H9 (cell line): ENCODE measurements around the gene ARHGAP5. TPM values are rescaled to one million over a fixed set of nuclear protein-coding genes. Genes with fewer than 3 reads are reported as not detected.
A peak's percentile ranks its signal among the peaks of the same experiment; 100 is the strongest.

Source experiments
- DNase-seq: peaks from one replicate; pipeline ENCODE4 v3.0.0-alpha.2; 2017
- H2AFZ ChIP-seq: one replicate; pipeline ENCODE4 v1.6.1; 2013; ENCODE audit warnings: mild to moderate bottlenecking, low read length, control low read depth, moderate library complexity
- H2AK5ac ChIP-seq: 2 replicates; pipeline ENCODE4 v1.6.1; 2013; ENCODE audit warnings: low read length, control low read depth, mixed read lengths; ENCODE audit not compliant: insufficient read length
- H2BK120ac ChIP-seq: one replicate; pipeline ENCODE4 v1.6.1; 2013; ENCODE audit warnings: low read depth, mild to moderate bottlenecking, low read length, control low read depth, inconsistent platforms; ENCODE audit not compliant: poor library complexity, severe bottlenecking
- H2BK12ac ChIP-seq: 2 replicates; pipeline ENCODE4 v1.6.1; 2013; ENCODE audit warnings: low read length, control low read depth, mixed read lengths, low read depth; ENCODE audit not compliant: insufficient read length
- H2BK15ac ChIP-seq: 2 replicates; pipeline ENCODE4 v1.6.1; 2013; ENCODE audit warnings: low read depth, low read length, control low read depth
- H2BK20ac ChIP-seq: one replicate; pipeline ENCODE4 v1.6.1; 2013; ENCODE audit warnings: low read depth, mild to moderate bottlenecking, low read length, control low read depth, inconsistent platforms; ENCODE audit not compliant: poor library complexity, severe bottlenecking
- H2BK5ac ChIP-seq: 2 replicates; pipeline ENCODE4 v1.6.1; 2013; ENCODE audit warnings: low read length, control low read depth, mixed read lengths; ENCODE audit not compliant: insufficient read length
- H3K14ac ChIP-seq: 2 replicates; pipeline ENCODE4 v1.6.1; 2013; ENCODE audit warnings: low read length, control low read depth; ENCODE audit not compliant: insufficient read depth
- H3K18ac ChIP-seq: 2 replicates; pipeline ENCODE4 v1.6.1; 2013; ENCODE audit warnings: low read depth, mild to moderate bottlenecking, mixed read lengths, low read length, control low read depth; ENCODE audit not compliant: insufficient read length
- H3K23ac ChIP-seq: 2 replicates; pipeline ENCODE4 v1.6.1; 2013; ENCODE audit warnings: low read length, control low read depth, mixed read lengths, low read depth; ENCODE audit not compliant: insufficient read length
- H3K23me2 ChIP-seq: 2 replicates; pipeline ENCODE4 v1.6.1; 2013; ENCODE audit warnings: low read depth, mild to moderate bottlenecking, mixed read lengths, low read length, control low read depth; ENCODE audit not compliant: insufficient read length, poor library complexity, severe bottlenecking
- H3K27ac ChIP-seq: 2 replicates; pipeline ENCODE4 v1.5.1; 2013; ENCODE audit warnings: low read length, control low read depth, mixed read lengths, low read depth; ENCODE audit not compliant: insufficient read length
- H3K27me3 ChIP-seq: 2 replicates; pipeline ENCODE4 v1.6.1; 2013; ENCODE audit warnings: low read length, control low read depth, inconsistent platforms; ENCODE audit not compliant: insufficient read depth
- H3K4ac ChIP-seq: 2 replicates; pipeline ENCODE4 v1.6.1; 2013; ENCODE audit warnings: low read depth, mild to moderate bottlenecking, control low read depth, inconsistent platforms, low read length, moderate library complexity
- H3K4me1 ChIP-seq: 2 replicates; pipeline ENCODE4 v1.6.1; 2013; ENCODE audit warnings: low read length, control low read depth, inconsistent platforms; ENCODE audit not compliant: insufficient read depth
- H3K4me2 ChIP-seq: 2 replicates; pipeline ENCODE4 v1.6.1; 2013; ENCODE audit warnings: low read length, control low read depth, mixed read lengths; ENCODE audit not compliant: insufficient read length, insufficient read depth
- H3K56ac ChIP-seq: 2 replicates; pipeline ENCODE4 v1.6.1; 2013; ENCODE audit warnings: low read depth, mild to moderate bottlenecking, mixed read lengths, low read length, control low read depth; ENCODE audit not compliant: insufficient read length
- H3K79me1 ChIP-seq: 2 replicates; pipeline ENCODE4 v1.6.1; 2013; ENCODE audit warnings: low read depth, mild to moderate bottlenecking, moderate library complexity, low read length, control low read depth, inconsistent platforms; ENCODE audit not compliant: insufficient read depth, poor library complexity, severe bottlenecking
- H3K79me2 ChIP-seq: 2 replicates; pipeline ENCODE4 v1.6.1; 2013; ENCODE audit warnings: low read length, control low read depth, inconsistent platforms; ENCODE audit not compliant: insufficient read depth
- H3K9ac ChIP-seq: 2 replicates; pipeline ENCODE4 v1.6.1; 2013; ENCODE audit warnings: low read length, control low read depth, mixed read lengths; ENCODE audit not compliant: insufficient read length; ENCODE audit errors: extremely low read depth
- H3K9me3 ChIP-seq: one replicate; pipeline ENCODE4 v1.6.1; 2013; ENCODE audit warnings: low read depth, low read length, inconsistent platforms; ENCODE audit not compliant: control insufficient read depth
- H3T11ph ChIP-seq: one replicate; pipeline ENCODE4 v1.6.1; 2013; ENCODE audit warnings: mild to moderate bottlenecking, low read length, control low read depth, inconsistent platforms
- H4K20me1 ChIP-seq: one replicate; pipeline ENCODE4 v1.6.1; 2013; ENCODE audit not compliant: control insufficient read depth, insufficient read length, insufficient read depth
- H4K5ac ChIP-seq: 2 replicates; pipeline ENCODE4 v1.6.1; 2013; ENCODE audit warnings: low read depth, mild to moderate bottlenecking, mixed read lengths, low read length, control low read depth; ENCODE audit not compliant: insufficient read length
- H4K8ac ChIP-seq: replicated peaks from 2 replicates; pipeline ENCODE4 v1.6.1; 2013; ENCODE audit warnings: low read length, control low read depth, mixed read lengths, low read depth; ENCODE audit not compliant: insufficient read length
- H4K91ac ChIP-seq: 2 replicates; pipeline ENCODE4 v1.6.1; 2013; ENCODE audit warnings: low read depth, mild to moderate bottlenecking, moderate library complexity, mixed read lengths, low read length, control low read depth; ENCODE audit not compliant: insufficient read length
- H3K27ac Mint-ChIP-seq, 3 experiments: 2 replicates in 2 of 3; 3 replicates in 1 of 3; pipeline ENCODE4 v1.8.0; 2020 to 2021; ENCODE audit warnings: mixed read lengths in 3 of 3, mild to moderate bottlenecking in 1 of 3, moderate library complexity in 1 of 3
- H3K27me3 Mint-ChIP-seq: 2 replicates; pipeline ENCODE4 v1.8.0; 2021; ENCODE audit warnings: low read depth, mild to moderate bottlenecking, moderate library complexity, mixed read lengths
- H3K36me3 Mint-ChIP-seq, 3 experiments: 2 replicates in 2 of 3; 3 replicates in 1 of 3; pipeline ENCODE4 v1.8.0; 2020 to 2021; ENCODE audit warnings: low read depth in 3 of 3, mixed read lengths in 3 of 3; ENCODE audit not compliant: insufficient read depth in 1 of 3
- H3K4me1 Mint-ChIP-seq, 2 experiments: 2 replicates each; pipeline ENCODE4 v1.8.0; 2020; ENCODE audit warnings: mixed read lengths in 2 of 2
- H3K4me3 Mint-ChIP-seq, 2 experiments: 2 replicates in 1 of 2; 3 replicates in 1 of 2; pipeline ENCODE4 v1.8.0; 2020 to 2021; ENCODE audit warnings: mild to moderate bottlenecking in 2 of 2, mixed read lengths in 2 of 2, moderate library complexity in 1 of 2
- H3K9me3 Mint-ChIP-seq, 2 experiments: 2 replicates in 1 of 2; 3 replicates in 1 of 2; pipeline ENCODE4 v1.8.0; 2020; ENCODE audit warnings: mild to moderate bottlenecking in 2 of 2, mixed read lengths in 2 of 2, moderate library complexity in 1 of 2
- WGBS: extraction: QIAGEN DNeasy Blood & Tissue Kit; methylation state at CpG from one replicate; pipeline ENCODE4 v1.1.7; 2013; ENCODE audit warnings: missing lambda C conversion rate, low lambda C conversion rate, mixed read lengths; ENCODE audit not compliant: insufficient read length; ENCODE audit errors: extremely low coverage; 5-methylcytosine and 5-hydroxymethylcytosine counted together
- total RNA-seq: library from RNA; stranded (reverse); gene quantifications from 2 replicates; pipeline ENCODE4 v1.2.1, GENCODE V29; 2021
- TF ChIP-seq, protein P1 (sequence below): fragments of 200-600 bp; sonication (generic); conservative IDR thresholded peaks from 3 replicates; pipeline ENCODE4 v1.8.0; 2021; ENCODE audit warnings: antibody characterized with exemption, mild to moderate bottlenecking

ARHGAP5 gene
- total RNA-seq, 1 experiment from 2014 or later: 73.8 TPM

DNA sequence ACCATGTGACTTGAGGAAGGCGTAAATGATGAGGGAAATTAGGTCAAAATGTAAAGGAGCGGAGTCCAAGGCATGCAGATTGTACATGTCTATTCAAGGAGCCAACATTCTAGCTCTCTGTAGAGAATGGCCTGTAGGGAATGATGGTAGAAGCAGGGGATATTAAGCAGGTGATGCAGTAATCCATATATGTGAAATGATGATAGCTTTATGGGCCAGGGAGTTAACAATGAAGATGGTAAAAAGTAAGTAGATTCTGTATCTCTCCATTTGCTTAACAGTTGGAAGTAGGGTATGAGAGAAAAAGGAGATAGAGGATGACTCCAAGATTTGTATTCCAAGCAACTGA is 33.4 kb downstream of the ARHGAP5 start:
- no CpG with 5 or more reads among the region's 2 CpGs for WGBS
- Histone ChIP-seq H3K56ac (no peak overlapping the region), H3K23me2 (no peaks in the 10 kb centered on the region), H2BK15ac (no peak overlapping the region), H2BK5ac (no peak overlapping the region), H2BK20ac (no peak overlapping the region), H2AK5ac (no peak overlapping the region), H4K91ac (no peak overlapping the region), H2AFZ (no peak overlapping the region), H2BK120ac (no peak overlapping the region), H3K9me3 (no peaks in the 10 kb centered on the region), H3K18ac (no peak overlapping the region), H4K5ac (no peak overlapping the region), H3K27ac (no peak overlapping the region), H3T11ph (no peak overlapping the region), H3K4me2 (no peak overlapping the region), H3K9ac (no peak overlapping the region), H4K20me1 (no peaks in the 10 kb centered on the region), H4K8ac (no peak overlapping the region), H3K79me2 (peaks cover 4% of the 10 kb centered on the region; the same call in 1 of the 2 replicates), H3K14ac (no peak overlapping the region), H3K23ac (no peak overlapping the region), H2BK12ac (no peak overlapping the region), H3K4me1 (no peaks in the 10 kb centered on the region; the same call in 1 of the 2 replicates), H3K79me1 (peaks cover 6% of the 10 kb centered on the region), H3K4ac (no peak overlapping the region), H3K27me3 (no peaks in the 10 kb centered on the region)
- Mint-ChIP-seq H3K36me3 (peaks cover 7 to 13% (median 13%) of the 10 kb centered on the region in 3 experiments; a peak in 6 of 7 replicates), H3K27ac (peak overlapping the region in 1 of 3 experiments; percentile 49; a peak in 3 of 7 replicates), H3K27me3 (no peaks in the 10 kb centered on the region), H3K9me3 (no peaks in the 10 kb centered on the region; a peak in 1 of 5 replicates), H3K4me3 (no peak overlapping the region), H3K4me1 (no peaks in the 10 kb centered on the region)
- TF ChIP-seq, protein P1, sequence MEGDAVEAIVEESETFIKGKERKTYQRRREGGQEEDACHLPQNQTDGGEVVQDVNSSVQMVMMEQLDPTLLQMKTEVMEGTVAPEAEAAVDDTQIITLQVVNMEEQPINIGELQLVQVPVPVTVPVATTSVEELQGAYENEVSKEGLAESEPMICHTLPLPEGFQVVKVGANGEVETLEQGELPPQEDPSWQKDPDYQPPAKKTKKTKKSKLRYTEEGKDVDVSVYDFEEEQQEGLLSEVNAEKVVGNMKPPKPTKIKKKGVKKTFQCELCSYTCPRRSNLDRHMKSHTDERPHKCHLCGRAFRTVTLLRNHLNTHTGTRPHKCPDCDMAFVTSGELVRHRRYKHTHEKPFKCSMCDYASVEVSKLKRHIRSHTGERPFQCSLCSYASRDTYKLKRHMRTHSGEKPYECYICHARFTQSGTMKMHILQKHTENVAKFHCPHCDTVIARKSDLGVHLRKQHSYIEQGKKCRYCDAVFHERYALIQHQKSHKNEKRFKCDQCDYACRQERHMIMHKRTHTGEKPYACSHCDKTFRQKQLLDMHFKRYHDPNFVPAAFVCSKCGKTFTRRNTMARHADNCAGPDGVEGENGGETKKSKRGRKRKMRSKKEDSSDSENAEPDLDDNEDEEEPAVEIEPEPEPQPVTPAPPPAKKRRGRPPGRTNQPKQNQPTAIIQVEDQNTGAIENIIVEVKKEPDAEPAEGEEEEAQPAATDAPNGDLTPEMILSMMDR: no peak
- no peak for DNase-seq
